CD4-positive, alpha-beta T cell treated with Interleukin-10 for 1 hour (primary cell): ENCODE measurements around the gene TREX2.
"Not testable (repeated sequence)": the region's sequence is repeated elsewhere in the genome, so short reads cannot be mapped to it uniquely, and the experiment has no call there.

Experiments
- DNase-seq: peaks from one replicate; pipeline ENCODE4 v3.0.0-alpha.2; 2020

The TREX2 gene

DNA sequence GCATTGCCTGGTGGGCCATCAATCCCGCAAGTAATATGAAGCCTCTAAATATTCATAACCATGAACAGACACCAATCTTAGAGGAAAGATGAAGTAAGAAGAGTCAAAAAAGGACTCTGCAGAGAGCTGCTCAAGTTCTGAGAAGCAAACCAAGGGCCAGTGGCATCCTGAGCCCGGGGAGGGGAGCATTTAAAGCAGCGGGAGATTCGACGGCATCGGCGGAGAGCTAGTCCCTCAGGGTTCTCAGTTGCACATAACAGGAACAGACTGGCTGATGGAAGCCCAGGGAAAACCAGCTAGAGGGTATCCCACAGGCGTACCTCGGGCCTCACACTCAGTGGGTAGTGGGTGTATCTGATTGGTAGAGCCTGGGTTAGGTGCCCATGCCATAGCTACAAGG lies 39.8 kb downstream of the TREX2 start:
- DNase-seq: no peak

DNA sequence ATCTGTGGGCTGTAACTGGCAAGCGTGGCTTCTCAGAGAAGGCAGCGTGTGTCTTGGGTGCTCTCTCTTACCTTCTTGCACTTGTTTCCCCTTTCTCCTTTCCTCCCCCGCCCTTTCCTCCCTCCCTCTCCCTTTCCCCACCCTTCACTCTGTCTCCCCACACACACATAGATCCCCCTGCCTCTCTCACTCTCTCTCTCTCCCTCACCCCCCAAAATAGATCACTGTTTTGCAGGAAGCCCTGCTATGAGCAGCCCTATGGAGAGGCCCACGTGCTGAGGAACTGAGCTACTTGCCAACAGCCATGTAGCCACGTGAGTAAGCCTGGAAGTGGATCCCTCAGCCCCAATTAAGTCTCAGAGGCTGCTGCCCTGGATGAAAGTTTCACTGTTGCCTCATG lies 40.4 kb downstream of the TREX2 start:
- no peak for DNase-seq

- not testable (repeated sequence) for DNase-seq
These were observed 41.5 kb downstream of the TREX2 start for GRCh38 chrX:153404333-153404732.

DNA sequence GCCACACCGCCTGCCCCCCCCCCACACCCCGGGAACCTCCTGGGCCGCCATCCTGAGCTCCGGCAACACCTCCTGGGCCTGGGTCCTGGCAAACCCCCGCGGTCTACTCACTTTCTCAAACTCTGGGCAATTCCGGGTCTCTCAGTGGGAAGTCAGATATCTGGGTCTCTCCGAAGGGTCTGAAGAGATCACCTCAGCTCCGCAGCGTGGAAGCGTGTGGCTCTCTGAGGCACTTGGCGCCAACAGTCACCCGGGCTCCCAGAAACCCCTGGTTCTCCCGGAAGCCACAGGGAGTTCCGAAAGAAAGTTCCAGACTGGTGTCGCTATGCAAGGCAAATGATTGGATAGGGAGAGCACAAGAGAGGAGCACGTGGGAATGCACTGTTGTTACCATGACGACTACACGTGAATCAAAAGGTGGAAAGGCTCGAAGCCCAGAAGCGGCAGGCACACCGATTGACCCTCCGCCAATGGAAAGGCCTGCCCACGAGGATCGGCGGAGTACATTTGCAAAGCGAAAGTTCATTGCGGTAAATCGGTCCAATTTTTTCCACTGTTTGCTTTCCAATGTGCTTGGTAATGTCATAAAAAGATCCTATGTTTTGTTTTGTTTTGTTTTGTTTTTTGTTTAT lies 44.6 kb downstream of the TREX2 start, which contains the start of gene PNMA6E:
Gene PNMA6E, minus strand, starts transcription at position 218 of the 632 bp plus-strand sequence. CDS start 2,501 bp downstream, outside the sequence.
- no peak for DNase-seq

GRCh38 chrX:153400146-153401132 lies 45.4 kb downstream of the TREX2 start:
- DNase-seq: peak; percentile 46

DNA sequence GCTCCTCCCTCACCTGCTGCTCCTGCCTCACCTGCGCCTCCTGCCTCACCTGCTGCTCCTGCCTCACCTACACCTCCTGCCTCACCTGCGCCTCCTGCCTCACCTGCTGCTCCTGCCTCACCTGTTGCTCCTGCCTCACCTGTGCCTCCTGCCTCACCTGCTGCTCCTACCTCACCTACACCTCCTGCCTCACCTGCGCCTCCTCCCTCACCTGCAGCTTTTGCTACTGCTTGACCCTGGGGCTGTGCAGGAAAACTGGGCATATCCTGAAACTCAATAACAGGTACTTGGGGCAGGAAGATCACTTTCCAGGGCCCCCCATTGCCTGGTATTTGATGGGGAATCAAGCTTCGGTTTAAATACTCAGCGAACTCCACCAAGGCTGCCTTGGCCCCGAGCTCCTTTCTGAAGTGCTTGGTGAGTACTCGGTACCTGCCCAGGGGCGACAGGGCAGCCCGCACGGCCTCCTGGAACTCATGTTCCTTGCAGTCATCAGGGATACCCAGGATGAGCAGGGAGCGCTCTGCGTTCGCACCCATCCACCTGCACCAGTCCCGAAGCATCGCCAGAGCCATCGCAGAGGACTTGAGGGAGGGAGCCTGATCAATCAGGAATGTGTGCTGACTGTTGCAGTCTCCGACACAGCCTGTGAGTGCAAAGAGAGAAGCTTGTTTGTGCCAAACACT lies 47.4 kb downstream of the TREX2 start:
- DNase-seq: no peak

DNA sequence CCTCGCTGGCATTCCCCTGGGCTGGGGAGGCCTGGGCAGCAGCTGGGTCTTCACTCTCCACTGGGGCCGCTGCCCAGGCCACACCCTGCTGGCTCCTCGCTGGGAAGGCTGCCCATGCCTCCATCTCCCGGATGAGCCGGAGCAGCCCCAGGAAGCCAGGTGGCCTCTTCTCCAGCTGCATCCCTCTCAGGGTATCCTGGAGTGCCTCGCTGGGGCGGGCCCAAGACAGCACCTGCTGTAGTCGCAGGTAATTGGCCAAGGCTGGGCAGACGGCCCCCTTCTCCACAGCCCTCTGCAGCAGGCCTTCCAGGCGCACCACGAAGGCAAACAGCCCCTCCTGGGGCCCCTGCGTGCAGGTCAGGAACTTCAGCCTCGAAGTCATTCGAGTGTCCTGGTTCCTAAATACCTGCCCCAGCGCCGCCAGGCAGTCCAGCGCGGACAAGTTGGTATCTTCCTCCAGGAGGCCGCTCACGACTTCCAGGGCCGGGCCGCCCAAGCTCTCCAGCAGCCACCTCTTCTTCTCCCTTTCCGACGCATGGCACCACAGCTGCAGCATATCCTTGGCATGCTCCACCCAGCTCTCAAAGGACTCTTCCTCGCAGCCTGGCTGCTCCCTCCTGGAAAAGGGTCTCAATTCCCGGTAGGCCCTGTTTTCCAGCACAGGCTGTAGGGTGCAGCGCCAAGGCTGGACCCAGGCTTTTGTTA lies 48.4 kb downstream of the TREX2 start:
- no peak for DNase-seq

- DNase-seq: no peak
These were observed 49.3 kb downstream of the TREX2 start for GRCh38 chrX:153396320-153397195.

DNA sequence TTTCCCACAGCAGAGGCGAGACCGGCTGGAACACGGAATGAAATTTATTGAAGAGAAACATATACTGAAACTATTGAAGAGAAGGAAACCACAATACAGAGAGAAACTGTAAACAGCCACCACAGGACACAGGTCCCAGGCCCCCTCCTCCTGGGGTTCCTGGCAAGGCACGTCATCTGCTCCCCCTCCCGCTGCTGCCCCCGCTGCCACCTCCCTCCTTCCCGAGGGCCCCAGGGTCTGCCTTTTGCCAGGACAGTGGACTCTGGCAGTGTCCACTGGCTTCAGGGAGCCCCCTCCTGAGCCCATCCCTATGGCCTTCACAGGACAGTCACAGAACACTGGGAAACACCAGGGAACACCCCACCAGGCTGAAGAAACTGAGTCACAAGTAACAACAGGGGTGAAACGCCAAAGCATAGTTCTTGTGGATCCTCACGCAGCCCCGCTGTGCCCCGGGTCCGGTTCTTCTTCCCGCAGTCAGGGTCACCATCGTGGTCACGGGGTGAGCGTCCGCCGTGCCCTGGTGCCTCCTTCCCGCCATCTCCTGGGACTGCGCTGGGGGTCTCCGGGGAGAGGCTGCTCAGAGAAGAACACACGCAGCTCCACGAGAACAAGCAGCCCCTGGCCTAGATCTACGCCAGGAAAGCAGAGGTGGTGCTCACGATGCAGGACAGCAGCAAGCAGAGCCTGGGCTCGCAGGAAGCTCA lies 50.1 kb downstream of the TREX2 start:
- DNase-seq: no peak

- no peak for DNase-seq
These were observed 51.2 kb downstream of the TREX2 start for GRCh38 chrX:153394612-153395011.
